PC-9 (cell line): ENCODE data around the gene S1PR5. TPM values are rescaled to one million over a fixed set of nuclear protein-coding genes. Genes with fewer than 3 reads are reported as not detected.

Experiments
- Bru-seq: library from RNA; stranded (reverse); fragments of 400-500 nt; gene quantifications from one replicate; lab custom pipeline; 2021; lab: Mats Ljungman, UMichigan
- BruChase-seq, 2 experiments: library from RNA; stranded (reverse); fragments of 400-500 nt; gene quantifications; one replicate each; lab custom pipeline; 2021; lab: Mats Ljungman, UMichigan
- BruUV-seq: library from RNA; stranded (reverse); fragments of 400-500 nt; replicated peaks from 2 replicates; lab custom pipeline; 2021; lab: Mats Ljungman, UMichigan
- CTCF ChIA-PET: fragments of 300-600 bp; sonication (Branson Sonifier 250); formaldehyde crosslinking; loops from one replicate; lab custom pipeline; 2022; ENCODE audit warnings: antibody characterized with exemption; lab: Charles Lee
- POLR2A ChIA-PET: fragments of 300-600 bp; sonication (Branson Sonifier 250); formaldehyde crosslinking; loops from one replicate; lab custom pipeline; 2022; ENCODE audit warnings: antibody characterized with exemption; ENCODE audit not compliant: unreplicated experiment; lab: Charles Lee
- DNase-seq, 2 experiments: peaks; one replicate each; pipeline versions ENCODE4 v3.0.0 to v3.0.0-alpha.2; 2015 to 2022; ENCODE audit warnings: mixed read lengths in 1 of 2
- H2AFZ ChIP-seq: fragments of 200-600 bp; sonication (generic); 2 replicates; pipeline ENCODE4 v1.8.1; 2017; ENCODE audit warnings: antibody characterized with exemption
- H3F3A ChIP-seq: fragments of 200-600 bp; sonication (generic); 2 replicates; pipeline ENCODE4 v1.8.1; 2017; ENCODE audit warnings: antibody characterized with exemption, mild to moderate bottlenecking, low read depth; ENCODE audit not compliant: insufficient read depth
- H3K27ac ChIP-seq: fragments of 200-600 bp; sonication (generic); 2 replicates; pipeline ENCODE4 v1.6.1; 2016; ENCODE audit warnings: mixed run types
- H3K27me3 ChIP-seq: fragments of 200-600 bp; sonication (generic); 2 replicates; pipeline ENCODE4 v1.6.1; 2016; ENCODE audit warnings: low read depth, mixed run types; ENCODE audit not compliant: insufficient read depth
- H3K36me3 ChIP-seq: fragments of 200-600 bp; sonication (generic); 2 replicates; pipeline ENCODE4 v1.6.1; 2016; ENCODE audit warnings: low read depth, mixed run types
- H3K4me1 ChIP-seq: fragments of 200-600 bp; sonication (generic); replicated peaks from 2 replicates; pipeline ENCODE4 v1.6.1; 2016; ENCODE audit warnings: mixed run types; ENCODE audit not compliant: insufficient read depth
- H3K4me2 ChIP-seq: fragments of 200-600 bp; sonication (generic); 2 replicates; pipeline ENCODE4 v1.6.1; 2017; ENCODE audit warnings: mixed run types
- H3K4me3 ChIP-seq: fragments of 200-600 bp; sonication (generic); 2 replicates; pipeline ENCODE4 v1.6.1; 2016; ENCODE audit warnings: mixed run types
- H3K79me2 ChIP-seq: fragments of 200-600 bp; sonication (generic); 2 replicates; pipeline ENCODE4 v1.6.1; 2017; ENCODE audit warnings: low read depth, mixed run types
- H3K9me2 ChIP-seq: fragments of 200-600 bp; sonication (generic); 2 replicates; pipeline ENCODE4 v1.8.1; 2017; ENCODE audit warnings: mild to moderate bottlenecking; ENCODE audit not compliant: insufficient read depth
- H3K9me3 ChIP-seq: fragments of 200-600 bp; sonication (generic); 2 replicates; pipeline ENCODE4 v1.8.1; 2016; ENCODE audit warnings: low read depth; ENCODE audit not compliant: insufficient read depth
- H4K20me1 ChIP-seq: fragments of 200-600 bp; sonication (generic); 2 replicates; pipeline ENCODE4 v1.8.1; 2017; ENCODE audit not compliant: insufficient read depth
- CTCF ChIP-seq: fragments of 200-600 bp; sonication (generic); conservative IDR thresholded peaks from 2 replicates; pipeline ENCODE4 v1.6.1; 2017; ENCODE audit warnings: mixed run types, antibody characterized with exemption, mild to moderate bottlenecking, moderate library complexity
- EZH2 ChIP-seq: fragments of 200-600 bp; sonication (generic); IDR thresholded peaks from 2 replicates; pipeline ENCODE4 v1.8.0; 2017; ENCODE audit warnings: antibody characterized with exemption, low read depth
- intact Hi-C: fragments of 100-400 bp; cut with micrococcal nuclease; formaldehyde crosslinking; loops from one replicate; pipeline ENCODE4 v1.10.0; 2022; ENCODE audit not compliant: unreplicated experiment
- long read RNA-seq: library from polyadenylated mRNA; stranded (forward); transcript quantifications from one replicate; pipeline ENCODE4 v2.0.0, GENCODE V29; 2022
- total RNA-seq: library from RNA; stranded (reverse); gene quantifications from 2 replicates; pipeline ENCODE4 v1.2.3, GENCODE V29; 2021

The S1PR5 gene, protein sequence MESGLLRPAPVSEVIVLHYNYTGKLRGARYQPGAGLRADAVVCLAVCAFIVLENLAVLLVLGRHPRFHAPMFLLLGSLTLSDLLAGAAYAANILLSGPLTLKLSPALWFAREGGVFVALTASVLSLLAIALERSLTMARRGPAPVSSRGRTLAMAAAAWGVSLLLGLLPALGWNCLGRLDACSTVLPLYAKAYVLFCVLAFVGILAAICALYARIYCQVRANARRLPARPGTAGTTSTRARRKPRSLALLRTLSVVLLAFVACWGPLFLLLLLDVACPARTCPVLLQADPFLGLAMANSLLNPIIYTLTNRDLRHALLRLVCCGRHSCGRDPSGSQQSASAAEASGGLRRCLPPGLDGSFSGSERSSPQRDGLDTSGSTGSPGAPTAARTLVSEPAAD
- total RNA-seq = 7.9 and 9.5 TPM in 2 replicates
- Bru-seq, nascent RNA = percentile 40 among the genes with signal in this experiment
- percentile 50 among the genes with signal in this experiment for BruChase-seq, experiment 1, labeled RNA remaining after a 2-hour chase
- BruChase-seq, experiment 2, labeled RNA remaining after a 6-hour chase = percentile 45 among the genes with signal in this experiment
- long read RNA-seq, transcript S1PR5-201 (2 exons, 2,341 nt) = major isoform, 22 of 42 reads
- long read RNA-seq, partial matches to known transcripts = 0 of 42 reads
- long read RNA-seq, other reads (novel, unspliced or antisense) = 16 of 42 reads

GRCh38 chr19:10517361-10517759, at the start of gene S1PR5:
TSS of gene S1PR5 (minus strand) at chr19:10517447. CDS start at chr19:10515011, 2,436 bp downstream.
- peaks cover 4% of the 10 kb centered on the region; the same call in 1 of the 2 replicates for H3K27me3 ChIP-seq

GRCh38 chr19:10566658-10567410, 49.6 kb upstream of the S1PR5 start:
- Histone ChIP-seq H3K27me3 (no peaks in the 10 kb centered on the region), H3K36me3 (no peaks in the 10 kb centered on the region), H3K4me1 (peaks cover 30% of the 10 kb centered on the region), H3K4me2 (peak overlapping the region; percentile 97), H2AFZ (no peak overlapping the region), H3F3A (peaks cover 36% of the 10 kb centered on the region), H4K20me1 (peaks cover 6% of the 10 kb centered on the region; the same call in 1 of the 2 replicates), H3K9me2 (no peaks in the 10 kb centered on the region), H3K9me3 (no peaks in the 10 kb centered on the region), H3K27ac (0 out of 2 replicates have a peak overlapping the region, but pooled peaks have one; percentile 6), H3K79me2 (peaks cover 22% of the 10 kb centered on the region), H3K4me3 (peak overlapping the region; percentile 77; the same call in 1 of the 2 replicates)
- CTCF ChIA-PET = interaction anchor here (0.6 to 1.3 kb wide), 2 partner anchors 14 to 35 kb away, joined by 3 to 7 read pairs; no protein-coding TSS in a partner anchor
- intact Hi-C loops = loop anchor here (5.0 to 10.0 kb wide), 2 partner anchors 145 to 302 kb away; partner anchors contain the start of gene PDE4A
- BruUV-seq = no TSS peak
- TF ChIP-seq EZH2 (no peak), CTCF (no peak)
- POLR2A ChIA-PET = interaction anchor here (0.5 to 0.6 kb wide), 2 partner anchors 57 to 77 kb away, joined by 4 read pairs; no protein-coding TSS in a partner anchor
- no peak for DNase-seq

More at GRCh38 chr19:10517361-10517759, at the start of gene S1PR5:
- no TSS peak for BruUV-seq
- H3K9me2 ChIP-seq = no peaks in the 10 kb centered on the region
- peaks cover 28% of the 10 kb centered on the region for H3K4me1 ChIP-seq
- no peak within 1 kb of the TSS for H3K27ac ChIP-seq
- no peaks in the 10 kb centered on the region for H3K79me2 ChIP-seq
- 0 out of 2 replicates have a peak, but pooled peaks cover 4% of the 10 kb centered on the region for H4K20me1 ChIP-seq
- H3K36me3 ChIP-seq = no peaks in the 10 kb centered on the region
- H3K4me2 ChIP-seq = peak within 1 kb of the TSS; percentile 97
- TF ChIP-seq CTCF (no peak; the same call in 1 of the 2 replicates), EZH2 (no peak)
- ChIA-PET POLR2A (no interaction called here), CTCF (interaction anchor here (0.6 kb wide), 1 partner anchor 14 kb away, joined by 6 read pairs; no protein-coding TSS in a partner anchor)
- peak within 1 kb of the TSS; percentile 82 for H3K4me3 ChIP-seq
- peak in 1 of 2 experiments; percentile 58 for DNase-seq
- peak within 1 kb of the TSS; percentile 97 for H2AFZ ChIP-seq
- no peaks in the 10 kb centered on the region for H3K9me3 ChIP-seq
- peaks cover 37% of the 10 kb centered on the region for H3F3A ChIP-seq
- intact Hi-C loops = no loop called here
